ENCODE data around the gene ST6GAL1. TPM values are rescaled to one million over a fixed set of nuclear protein-coding genes. Genes with fewer than 3 reads are reported as not detected.

ST6GAL1 gene
- total RNA-seq, 1 donor from 2014 or later, result 16.7 TPM

- H3K27ac ChIP-seq (ENCODE audit: low read depth, low read length), result peak overlapping the region; percentile 9
- no peak overlapping the region for H3K9ac ChIP-seq (ENCODE audit: low read depth in 1 of 3, low read length in 3 of 3)
- no peaks in the 10 kb centered on the region for H3K27me3 ChIP-seq (ENCODE audit: control insufficient read depth in 3 of 3, insufficient read depth in 3 of 3, low read length in 3 of 3)
- no peaks in the 10 kb centered on the region for H3K9me3 ChIP-seq (ENCODE audit: control insufficient read depth in 3 of 3, low read length in 3 of 3)
- H3K36me3 ChIP-seq (ENCODE audit: control insufficient read depth in 3 of 3, insufficient read depth in 3 of 3, low read length in 3 of 3), result peaks cover 0 to 2% (median 0%) of the 10 kb centered on the region in 3 donors
- H3K4me1 ChIP-seq (ENCODE audit: control insufficient read depth in 3 of 3, insufficient read depth in 3 of 3, low read length in 3 of 3), result peaks cover 16 to 33% (median 28%) of the 10 kb centered on the region in 3 donors
- H3K4me3 ChIP-seq (ENCODE audit: low read length in 3 of 3), result no peak overlapping the region
Measured at GRCh38 chr3:187064210-187065115, 134.1 kb downstream of the ST6GAL1 start.

- H3K27me3 ChIP-seq (ENCODE audit: control insufficient read depth in 3 of 3, insufficient read depth in 3 of 3, low read length in 3 of 3), result no peaks in the 10 kb centered on the region
- peaks cover 2 to 4% (median 2%) of the 10 kb centered on the region in 3 donors for H3K36me3 ChIP-seq (ENCODE audit: control insufficient read depth in 3 of 3, insufficient read depth in 3 of 3, low read length in 3 of 3)
- no peak overlapping the region for H3K9ac ChIP-seq (ENCODE audit: low read depth in 1 of 3, low read length in 3 of 3)
- peaks cover 16 to 33% (median 28%) of the 10 kb centered on the region in 3 donors for H3K4me1 ChIP-seq (ENCODE audit: control insufficient read depth in 3 of 3, insufficient read depth in 3 of 3, low read length in 3 of 3)
- H3K9me3 ChIP-seq (ENCODE audit: control insufficient read depth in 3 of 3, low read length in 3 of 3), result peaks cover 0 to 4% (median 3%) of the 10 kb centered on the region in 3 donors
- no peak overlapping the region for H3K4me3 ChIP-seq (ENCODE audit: low read length in 3 of 3)
- peak overlapping the region; percentile 46 for H3K27ac ChIP-seq (ENCODE audit: low read depth, low read length)
Measured at GRCh38 chr3:187066228-187066995, 136.1 kb downstream of the ST6GAL1 start.

GRCh38 chr3:187068787-187069186, 138.5 kb downstream of the ST6GAL1 start:
- H3K9me3 ChIP-seq (ENCODE audit: control insufficient read depth in 3 of 3, low read length in 3 of 3), result peaks cover 0 to 4% (median 3%) of the 10 kb centered on the region in 3 donors
- no peaks in the 10 kb centered on the region for H3K27me3 ChIP-seq (ENCODE audit: control insufficient read depth in 3 of 3, insufficient read depth in 3 of 3, low read length in 3 of 3)
- no peak overlapping the region for H3K27ac ChIP-seq (ENCODE audit: low read depth, low read length)
- no peak overlapping the region for H3K4me3 ChIP-seq (ENCODE audit: low read length in 3 of 3)
- peaks cover 16 to 28% (median 26%) of the 10 kb centered on the region in 3 donors for H3K4me1 ChIP-seq (ENCODE audit: control insufficient read depth in 3 of 3, insufficient read depth in 3 of 3, low read length in 3 of 3)
- H3K9ac ChIP-seq (ENCODE audit: low read depth in 1 of 3, low read length in 3 of 3), result no peak overlapping the region
- peaks cover 8 to 12% (median 10%) of the 10 kb centered on the region in 3 donors for H3K36me3 ChIP-seq (ENCODE audit: control insufficient read depth in 3 of 3, insufficient read depth in 3 of 3, low read length in 3 of 3)

- Histone ChIP-seq H3K4me3 (ENCODE audit: low read length in 3 of 3) (no peak overlapping the region), H3K9ac (ENCODE audit: low read depth in 1 of 3, low read length in 3 of 3) (no peak overlapping the region), H3K4me1 (ENCODE audit: control insufficient read depth in 3 of 3, insufficient read depth in 3 of 3, low read length in 3 of 3) (peaks cover 11 to 19% (median 15%) of the 10 kb centered on the region in 3 donors), H3K9me3 (ENCODE audit: control insufficient read depth in 3 of 3, low read length in 3 of 3) (peaks cover 0 to 4% (median 3%) of the 10 kb centered on the region in 3 donors), H3K36me3 (ENCODE audit: control insufficient read depth in 3 of 3, insufficient read depth in 3 of 3, low read length in 3 of 3) (peaks cover 10 to 19% (median 15%) of the 10 kb centered on the region in 3 donors), H3K27ac (ENCODE audit: low read depth, low read length) (no peak overlapping the region), H3K27me3 (ENCODE audit: control insufficient read depth in 3 of 3, insufficient read depth in 3 of 3, low read length in 3 of 3) (no peaks in the 10 kb centered on the region)
Measured at GRCh38 chr3:187069857-187070516, 139.7 kb downstream of the ST6GAL1 start.

GRCh38 chr3:187072102-187072501, 141.8 kb downstream of the ST6GAL1 start:
- Histone ChIP-seq H3K4me3 (ENCODE audit: low read length in 3 of 3) (no peak overlapping the region), H3K27ac (ENCODE audit: low read depth, low read length) (no peak overlapping the region), H3K27me3 (ENCODE audit: control insufficient read depth in 3 of 3, insufficient read depth in 3 of 3, low read length in 3 of 3) (no peaks in the 10 kb centered on the region), H3K9me3 (ENCODE audit: control insufficient read depth in 3 of 3, low read length in 3 of 3) (peaks cover 0 to 4% (median 3%) of the 10 kb centered on the region in 3 donors), H3K9ac (ENCODE audit: low read depth in 1 of 3, low read length in 3 of 3) (no peak overlapping the region), H3K36me3 (ENCODE audit: control insufficient read depth in 3 of 3, insufficient read depth in 3 of 3, low read length in 3 of 3) (peaks cover 15 to 35% (median 30%) of the 10 kb centered on the region in 3 donors), H3K4me1 (ENCODE audit: control insufficient read depth in 3 of 3, insufficient read depth in 3 of 3, low read length in 3 of 3) (no peaks in the 10 kb centered on the region)

GRCh38 chr3:187072511-187072910, 142.2 kb downstream of the ST6GAL1 start:
- no peak overlapping the region for H3K4me3 ChIP-seq (ENCODE audit: low read length in 3 of 3)
- H3K9ac ChIP-seq (ENCODE audit: low read depth in 1 of 3, low read length in 3 of 3), result no peak overlapping the region
- H3K36me3 ChIP-seq (ENCODE audit: control insufficient read depth in 3 of 3, insufficient read depth in 3 of 3, low read length in 3 of 3), result peaks cover 18 to 37% (median 33%) of the 10 kb centered on the region in 3 donors
- no peaks in the 10 kb centered on the region for H3K27me3 ChIP-seq (ENCODE audit: control insufficient read depth in 3 of 3, insufficient read depth in 3 of 3, low read length in 3 of 3)
- H3K27ac ChIP-seq (ENCODE audit: low read depth, low read length), result no peak overlapping the region
- H3K4me1 ChIP-seq (ENCODE audit: control insufficient read depth in 3 of 3, insufficient read depth in 3 of 3, low read length in 3 of 3), result no peaks in the 10 kb centered on the region
- peaks cover 0 to 4% (median 3%) of the 10 kb centered on the region in 3 donors for H3K9me3 ChIP-seq (ENCODE audit: control insufficient read depth in 3 of 3, low read length in 3 of 3)

- no peak overlapping the region for H3K9ac ChIP-seq (ENCODE audit: low read depth in 1 of 3, low read length in 3 of 3)
- H3K36me3 ChIP-seq (ENCODE audit: control insufficient read depth in 3 of 3, insufficient read depth in 3 of 3, low read length in 3 of 3), result peaks cover 21 to 40% (median 37%) of the 10 kb centered on the region in 3 donors
- H3K4me3 ChIP-seq (ENCODE audit: low read length in 3 of 3), result no peak overlapping the region
- no peaks in the 10 kb centered on the region for H3K4me1 ChIP-seq (ENCODE audit: control insufficient read depth in 3 of 3, insufficient read depth in 3 of 3, low read length in 3 of 3)
- H3K9me3 ChIP-seq (ENCODE audit: control insufficient read depth in 3 of 3, low read length in 3 of 3), result peaks cover 0 to 4% (median 3%) of the 10 kb centered on the region in 3 donors
- H3K27me3 ChIP-seq (ENCODE audit: control insufficient read depth in 3 of 3, insufficient read depth in 3 of 3, low read length in 3 of 3), result no peaks in the 10 kb centered on the region
- no peak overlapping the region for H3K27ac ChIP-seq (ENCODE audit: low read depth, low read length)
Measured at GRCh38 chr3:187073581-187074098, 143.3 kb downstream of the ST6GAL1 start.

- Histone ChIP-seq H3K4me3 (ENCODE audit: low read length in 3 of 3) (no peak overlapping the region), H3K27me3 (ENCODE audit: control insufficient read depth in 3 of 3, insufficient read depth in 3 of 3, low read length in 3 of 3) (no peaks in the 10 kb centered on the region), H3K27ac (ENCODE audit: low read depth, low read length) (no peak overlapping the region), H3K36me3 (ENCODE audit: control insufficient read depth in 3 of 3, insufficient read depth in 3 of 3, low read length in 3 of 3) (peaks cover 18 to 40% (median 36%) of the 10 kb centered on the region in 3 donors), H3K9me3 (ENCODE audit: control insufficient read depth in 3 of 3, low read length in 3 of 3) (peaks cover 0 to 1% (median under 1%) of the 10 kb centered on the region in 3 donors), H3K9ac (ENCODE audit: low read depth in 1 of 3, low read length in 3 of 3) (no peak overlapping the region), H3K4me1 (ENCODE audit: control insufficient read depth in 3 of 3, insufficient read depth in 3 of 3, low read length in 3 of 3) (no peaks in the 10 kb centered on the region)
Measured at GRCh38 chr3:187074846-187075245, 144.5 kb downstream of the ST6GAL1 start.

GRCh38 chr3:187076297-187076696, 146.0 kb downstream of the ST6GAL1 start:
- H3K36me3 ChIP-seq (ENCODE audit: control insufficient read depth in 3 of 3, insufficient read depth in 3 of 3, low read length in 3 of 3), result peaks cover 17 to 40% (median 35%) of the 10 kb centered on the region in 3 donors
- no peak overlapping the region for H3K4me3 ChIP-seq (ENCODE audit: low read length in 3 of 3)
- no peak overlapping the region for H3K27ac ChIP-seq (ENCODE audit: low read depth, low read length)
- H3K27me3 ChIP-seq (ENCODE audit: control insufficient read depth in 3 of 3, insufficient read depth in 3 of 3, low read length in 3 of 3), result no peaks in the 10 kb centered on the region
- H3K4me1 ChIP-seq (ENCODE audit: control insufficient read depth in 3 of 3, insufficient read depth in 3 of 3, low read length in 3 of 3), result no peaks in the 10 kb centered on the region
- no peak overlapping the region for H3K9ac ChIP-seq (ENCODE audit: low read depth in 1 of 3, low read length in 3 of 3)
- H3K9me3 ChIP-seq (ENCODE audit: control insufficient read depth in 3 of 3, low read length in 3 of 3), result no peaks in the 10 kb centered on the region

All from skeletal muscle tissue (tissue), 4 donors.